Measurements from ENCODE around the gene PKHD1. TPM values are rescaled to one million over a fixed set of nuclear protein-coding genes. Genes with fewer than 3 reads are reported as not detected.

The PKHD1 gene
- total RNA-seq, 1 experiment from 2014 or later, result 0.09 TPM

- no peak overlapping the region for H2BK15ac ChIP-seq (ENCODE audit: low read depth, low read length)
- no peak overlapping the region for H2BK20ac ChIP-seq (ENCODE audit: low read depth, low read length, poor library complexity, severe bottlenecking)
- no peak overlapping the region for H4K8ac ChIP-seq (replicated peaks; ENCODE audit: insufficient read length, low read depth, low read length)
- no peaks in the 10 kb centered on the region for H3K79me2 ChIP-seq (ENCODE audit: insufficient read depth, low read length)
- H3K9ac ChIP-seq (ENCODE audit: extremely low read depth, insufficient read length, low read length), result no peak overlapping the region
- no peaks in the 10 kb centered on the region for H3K4me1 ChIP-seq (ENCODE audit: insufficient read depth, low read length)
- H3T11ph ChIP-seq (ENCODE audit: low read length), result no peak overlapping the region
- no peaks in the 10 kb centered on the region for H3K4me1 Mint-ChIP-seq
- H3K27me3 ChIP-seq (ENCODE audit: insufficient read depth, low read length), result no peaks in the 10 kb centered on the region
- H3K9me3 ChIP-seq (ENCODE audit: control insufficient read depth, low read depth, low read length), result no peaks in the 10 kb centered on the region
- no peak overlapping the region for H3K27ac Mint-ChIP-seq
- no CpG with 5 or more reads among the region's 4 CpGs for WGBS (ENCODE audit: extremely low coverage, insufficient read length, low lambda C conversion rate)
- H3K56ac ChIP-seq (ENCODE audit: insufficient read length, low read depth, low read length), result no peak overlapping the region
- H4K20me1 ChIP-seq (ENCODE audit: control insufficient read depth, insufficient read depth, insufficient read length), result no peaks in the 10 kb centered on the region
- TF ChIP-seq CTCF (conservative IDR thresholded peaks at IDR 0.05), result no peak
- H2BK12ac ChIP-seq (ENCODE audit: insufficient read length, low read depth, low read length), result no peak overlapping the region
- H3K14ac ChIP-seq (ENCODE audit: insufficient read depth, low read length), result no peak overlapping the region
- no peak overlapping the region for H3K4me2 ChIP-seq (ENCODE audit: insufficient read depth, insufficient read length, low read length)
- H3K27me3 Mint-ChIP-seq (ENCODE audit: low read depth), result no peaks in the 10 kb centered on the region
- H2AK5ac ChIP-seq (ENCODE audit: insufficient read length, low read length), result no peak overlapping the region
- no peaks in the 10 kb centered on the region for H3K23me2 ChIP-seq (ENCODE audit: insufficient read length, low read depth, low read length, poor library complexity, severe bottlenecking)
- no peak for DNase-seq
- no peak overlapping the region for H2AFZ ChIP-seq (ENCODE audit: low read length)
- no peak overlapping the region for H4K5ac ChIP-seq (ENCODE audit: insufficient read length, low read depth, low read length)
- H3K36me3 Mint-ChIP-seq (ENCODE audit: insufficient read depth in 1 of 3, low read depth in 3 of 3), result no peaks in the 10 kb centered on the region
- no peak overlapping the region for H3K18ac ChIP-seq (ENCODE audit: insufficient read length, low read depth, low read length)
- no peak overlapping the region for H3K23ac ChIP-seq (ENCODE audit: insufficient read length, low read depth, low read length)
- no peaks in the 10 kb centered on the region for H3K79me1 ChIP-seq (ENCODE audit: insufficient read depth, low read depth, low read length, poor library complexity, severe bottlenecking)
- H2BK5ac ChIP-seq (ENCODE audit: insufficient read length, low read length), result no peak overlapping the region
- no peak overlapping the region for H3K27ac ChIP-seq (ENCODE audit: insufficient read length, low read depth, low read length)
- H3K9me3 Mint-ChIP-seq, result peaks cover 0 to 3% of the 10 kb centered on the region in 2 experiments; a peak in 1 of 5 replicates
- no peak overlapping the region for H3K4ac ChIP-seq (ENCODE audit: low read depth, low read length)
- no peak overlapping the region for H2BK120ac ChIP-seq (ENCODE audit: low read depth, low read length, poor library complexity, severe bottlenecking)
- H3K4me3 Mint-ChIP-seq, result no peak overlapping the region
- H4K91ac ChIP-seq (ENCODE audit: insufficient read length, low read depth, low read length), result no peak overlapping the region
These were observed 411.5 kb downstream of the PKHD1 start for GRCh38 chr6:51675922-51676275.
